AG09309 (cell line): ENCODE measurements around the gene DDX43.

Experiments
- DNase-seq: peaks from one replicate; pipeline ENCODE4 v3.0.0-alpha.2; 2010; ENCODE audit warnings: low read depth
- H3K4me3 ChIP-seq: 2 replicates; pipeline ENCODE4 v1.5.1; 2011; ENCODE audit warnings: mild to moderate bottlenecking, low read depth, low read length, moderate library complexity; ENCODE audit not compliant: control insufficient read depth
- TF ChIP-seq, protein P1 (sequence below): IDR thresholded peaks from 2 replicates; pipeline ENCODE4 v1.5.1; 2011; ENCODE audit warnings: mild to moderate bottlenecking, low read depth, low read length, inconsistent platforms; ENCODE audit not compliant: insufficient read depth, control insufficient read depth; ENCODE audit errors: missing control alignments

Gene DDX43

DNA sequence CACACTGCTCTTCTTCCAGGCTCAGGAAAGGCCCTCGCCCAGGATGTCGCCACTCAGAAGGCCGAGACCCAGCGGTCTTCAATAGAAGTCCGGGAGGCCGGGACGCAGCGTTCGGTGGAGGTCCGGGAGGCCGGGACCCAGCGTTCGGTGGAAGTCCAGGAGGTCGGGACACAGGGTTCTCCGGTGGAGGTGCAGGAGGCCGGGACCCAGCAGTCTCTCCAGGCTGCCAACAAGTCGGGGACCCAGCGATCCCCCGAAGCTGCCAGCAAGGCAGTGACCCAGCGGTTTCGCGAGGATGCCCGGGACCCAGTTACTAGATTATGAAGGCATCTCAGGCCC is 31.1 kb upstream of the DDX43 start:
- DNase-seq = no peak
- TF ChIP-seq, protein P1, sequence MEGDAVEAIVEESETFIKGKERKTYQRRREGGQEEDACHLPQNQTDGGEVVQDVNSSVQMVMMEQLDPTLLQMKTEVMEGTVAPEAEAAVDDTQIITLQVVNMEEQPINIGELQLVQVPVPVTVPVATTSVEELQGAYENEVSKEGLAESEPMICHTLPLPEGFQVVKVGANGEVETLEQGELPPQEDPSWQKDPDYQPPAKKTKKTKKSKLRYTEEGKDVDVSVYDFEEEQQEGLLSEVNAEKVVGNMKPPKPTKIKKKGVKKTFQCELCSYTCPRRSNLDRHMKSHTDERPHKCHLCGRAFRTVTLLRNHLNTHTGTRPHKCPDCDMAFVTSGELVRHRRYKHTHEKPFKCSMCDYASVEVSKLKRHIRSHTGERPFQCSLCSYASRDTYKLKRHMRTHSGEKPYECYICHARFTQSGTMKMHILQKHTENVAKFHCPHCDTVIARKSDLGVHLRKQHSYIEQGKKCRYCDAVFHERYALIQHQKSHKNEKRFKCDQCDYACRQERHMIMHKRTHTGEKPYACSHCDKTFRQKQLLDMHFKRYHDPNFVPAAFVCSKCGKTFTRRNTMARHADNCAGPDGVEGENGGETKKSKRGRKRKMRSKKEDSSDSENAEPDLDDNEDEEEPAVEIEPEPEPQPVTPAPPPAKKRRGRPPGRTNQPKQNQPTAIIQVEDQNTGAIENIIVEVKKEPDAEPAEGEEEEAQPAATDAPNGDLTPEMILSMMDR = no peak
- no peak overlapping the region for H3K4me3 ChIP-seq

DNA sequence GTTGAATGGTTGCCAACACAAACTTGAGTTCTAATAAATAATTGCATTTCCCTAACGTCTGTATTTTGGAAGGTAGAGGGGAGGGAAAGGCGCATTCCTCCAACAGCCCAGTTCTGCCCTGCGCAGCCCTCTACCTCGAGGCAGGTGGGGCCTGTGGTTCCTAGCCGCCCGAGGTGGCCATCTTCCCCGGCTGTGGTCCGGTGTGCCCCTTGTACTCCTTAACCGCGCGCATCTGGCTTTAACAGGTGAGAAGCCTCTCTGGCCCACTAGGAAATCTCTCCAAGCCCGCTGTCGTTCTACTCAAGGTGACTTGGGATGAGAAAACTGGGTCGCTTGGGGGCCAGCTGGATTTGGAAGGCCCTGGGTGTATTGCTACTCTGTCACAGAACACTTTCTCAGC is 30.5 kb upstream of the DDX43 start:
- H3K4me3 ChIP-seq = no peak overlapping the region
- no peak for DNase-seq
- TF ChIP-seq, protein P1 = no peak

DNA sequence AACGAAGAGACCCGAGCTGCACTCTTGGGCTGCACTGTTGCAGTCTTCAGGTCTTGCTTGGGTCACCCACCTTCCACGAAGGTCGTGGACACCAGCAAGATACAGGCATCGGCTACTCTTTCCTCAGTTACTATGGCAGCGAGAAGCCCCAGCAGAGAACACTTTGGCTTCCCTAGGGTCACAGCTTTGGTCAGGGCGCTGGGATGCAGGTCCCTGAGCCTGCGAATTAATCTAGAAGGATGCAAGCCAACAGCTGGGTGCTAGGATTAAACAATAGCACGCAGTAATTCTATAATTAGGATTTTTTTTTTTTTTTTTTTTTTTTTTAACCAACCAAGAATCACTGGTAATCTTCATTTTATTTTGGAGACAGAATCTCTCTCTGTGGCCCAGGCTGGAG is 30.1 kb upstream of the DDX43 start:
- H3K4me3 ChIP-seq = no peak overlapping the region
- no peak for DNase-seq
- TF ChIP-seq, protein P1 = no peak

DNA sequence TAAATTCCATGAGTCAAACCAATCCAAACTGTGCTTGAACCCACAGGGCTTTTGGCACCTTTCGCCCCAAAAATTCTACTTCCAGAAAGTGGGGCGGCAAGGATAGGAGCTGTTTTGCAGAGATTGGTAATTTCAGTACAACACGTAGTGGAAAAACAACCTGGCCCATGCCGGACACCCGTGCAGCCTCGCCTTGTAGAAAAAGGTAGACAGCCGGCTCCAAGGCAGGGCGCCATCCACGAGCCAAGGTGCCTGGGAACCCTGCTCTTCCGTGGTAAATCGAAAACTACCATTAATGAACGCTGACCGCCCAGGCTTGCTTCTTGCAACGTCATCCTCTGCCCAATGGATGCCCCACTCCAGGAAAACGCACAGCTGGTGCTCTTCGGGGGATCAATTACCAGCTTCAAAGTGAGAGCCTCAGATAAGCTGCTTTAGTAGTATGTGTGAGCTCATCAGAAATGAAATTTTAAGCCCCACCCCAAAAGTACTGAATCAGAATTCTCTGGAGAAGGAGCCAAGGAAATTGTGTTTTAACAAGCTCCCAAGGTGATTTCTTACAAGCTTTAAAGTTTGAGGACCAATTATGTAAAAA is 26.8 kb upstream of the DDX43 start:
- H3K4me3 ChIP-seq = no peak overlapping the region
- TF ChIP-seq, protein P1 = no peak
- DNase-seq = no peak

DNA sequence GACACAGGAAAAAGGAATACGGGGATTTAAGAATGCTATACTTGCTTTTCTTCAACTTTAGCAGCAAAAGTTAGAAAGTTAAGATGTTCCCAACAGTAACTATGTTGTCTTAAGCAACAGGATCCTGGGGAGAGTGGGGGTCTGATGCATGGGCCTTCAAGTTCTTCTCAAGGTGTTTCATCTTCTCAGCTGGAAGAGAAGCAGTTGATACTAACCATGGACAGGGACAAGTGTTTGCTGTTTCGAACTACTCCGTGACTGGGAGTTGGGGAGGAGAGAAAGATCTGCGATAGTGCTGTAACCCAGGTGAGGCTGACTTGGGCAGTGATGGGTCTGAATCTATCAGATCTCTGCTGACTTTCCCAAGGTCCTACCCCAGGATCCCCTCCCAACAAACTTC is 26.0 kb upstream of the DDX43 start:
- no peak for DNase-seq
- H3K4me3 ChIP-seq = no peak overlapping the region
- TF ChIP-seq, protein P1 = no peak

DNA sequence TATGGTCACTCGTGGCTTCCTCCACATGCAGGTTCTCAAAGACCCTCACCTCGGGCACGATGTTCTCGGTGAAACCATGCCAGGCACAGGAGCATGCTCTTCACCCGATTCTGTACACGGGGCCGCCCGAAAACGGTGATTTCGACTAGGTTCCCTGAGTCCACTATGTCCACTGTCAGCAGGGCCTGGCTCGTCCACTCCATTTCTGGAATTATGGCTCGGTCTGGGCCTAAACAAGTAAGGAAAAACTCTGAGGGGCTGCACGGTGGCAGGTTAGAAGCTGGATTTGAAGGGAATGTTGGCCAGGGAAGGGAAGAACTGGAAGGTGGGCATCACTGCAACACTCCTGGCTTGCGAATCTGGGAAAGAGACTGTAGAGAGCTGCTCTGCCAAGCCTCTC is 25.5 kb upstream of the DDX43 start:
- TF ChIP-seq, protein P1 = no peak
- no peak overlapping the region for H3K4me3 ChIP-seq
- no peak for DNase-seq

DNA sequence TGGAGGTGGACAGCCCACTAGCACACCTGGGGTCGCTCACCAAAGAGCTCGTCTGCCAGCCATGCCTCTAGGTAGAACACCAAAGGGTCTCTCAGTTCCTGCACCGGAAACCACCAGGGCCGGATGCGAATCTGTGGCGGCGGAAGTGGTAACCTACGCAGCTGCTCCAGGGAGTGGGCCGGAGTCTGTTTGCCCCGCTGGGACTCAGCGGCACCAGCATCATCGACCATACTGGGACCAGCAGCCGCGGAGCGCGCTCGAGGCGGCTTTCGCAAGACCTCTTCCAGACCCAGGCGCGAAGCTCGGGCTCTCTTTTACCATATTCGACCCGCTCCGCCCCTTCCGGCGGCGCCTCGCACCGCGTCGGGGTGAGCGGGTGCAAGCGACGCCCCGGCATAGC is 25.1 kb upstream of the DDX43 start, which contains the start of gene OOEP:
Gene OOEP, minus strand, starts transcription at position 335 of the 400 bp plus-strand sequence. Its CDS starts 105 bp downstream, at position 230.
- TF ChIP-seq, protein P1 = no peak
- no peak within 1 kb of the TSS for H3K4me3 ChIP-seq
- DNase-seq = no peak
